Memory B cell (primary cell): ENCODE results near the gene TTL.

Experiments used
- ATAC-seq: fragments of 150-1000 bp; cut with Tn5 transposase; 2 replicates; pipeline ENCODE4 v1.10.0; 2021; ENCODE audit warnings: low read depth, mild to moderate bottlenecking, moderate library complexity
- DNase-seq, 2 donors: peaks; one replicate each; pipeline ENCODE4 v3.0.0; 2022; ENCODE audit warnings: low spot score in 2 of 2
- H3K27ac Mint-ChIP-seq: one replicate; pipeline ENCODE4 v1.8.0; 2022; ENCODE audit warnings: mild to moderate bottlenecking, moderate library complexity, mixed read lengths
- H3K27me3 Mint-ChIP-seq: one replicate; pipeline ENCODE4 v1.8.0; 2022; ENCODE audit warnings: mixed read lengths
- H3K36me3 Mint-ChIP-seq: one replicate; pipeline ENCODE4 v1.8.0; 2022; ENCODE audit warnings: mild to moderate bottlenecking, mixed read lengths
- H3K4me1 Mint-ChIP-seq: one replicate; pipeline ENCODE4 v1.8.0; 2022; ENCODE audit warnings: mixed read lengths
- H3K4me3 Mint-ChIP-seq: one replicate; pipeline ENCODE4 v1.8.0; 2022; ENCODE audit warnings: mild to moderate bottlenecking, moderate library complexity, mixed read lengths
- H3K9me3 Mint-ChIP-seq: one replicate; pipeline ENCODE4 v1.8.0; 2022; ENCODE audit warnings: mixed read lengths

Gene TTL

GRCh38 chr2:112454586-112454985 is 27.4 kb upstream of the TTL start:
- H3K4me3 Mint-ChIP-seq, result no peak overlapping the region
- H3K27ac Mint-ChIP-seq, result no peak overlapping the region
- peaks cover 5% of the 10 kb centered on the region for H3K27me3 Mint-ChIP-seq
- no peak for ATAC-seq
- DNase-seq, result no peak
- H3K36me3 Mint-ChIP-seq, result no peaks in the 10 kb centered on the region
- H3K4me1 Mint-ChIP-seq, result no peaks in the 10 kb centered on the region
- H3K9me3 Mint-ChIP-seq, result no peaks in the 10 kb centered on the region

GRCh38 chr2:112459372-112459771 is 22.6 kb upstream of the TTL start:
- no peaks in the 10 kb centered on the region for H3K4me1 Mint-ChIP-seq
- no peaks in the 10 kb centered on the region for H3K36me3 Mint-ChIP-seq
- H3K4me3 Mint-ChIP-seq, result no peak overlapping the region
- no peak overlapping the region for H3K27ac Mint-ChIP-seq
- H3K9me3 Mint-ChIP-seq, result no peaks in the 10 kb centered on the region
- peaks cover 12% of the 10 kb centered on the region for H3K27me3 Mint-ChIP-seq
- DNase-seq, result no peak
- no peak for ATAC-seq

GRCh38 chr2:112462178-112462577 is 19.8 kb upstream of the TTL start:
- no peak overlapping the region for H3K27ac Mint-ChIP-seq
- H3K4me1 Mint-ChIP-seq, result no peaks in the 10 kb centered on the region
- H3K27me3 Mint-ChIP-seq, result peaks cover 8% of the 10 kb centered on the region
- no peak overlapping the region for H3K4me3 Mint-ChIP-seq
- no peak for DNase-seq
- H3K36me3 Mint-ChIP-seq, result no peaks in the 10 kb centered on the region
- no peak for ATAC-seq
- H3K9me3 Mint-ChIP-seq, result no peaks in the 10 kb centered on the region

GRCh38 chr2:112463256-112463655 is 18.7 kb upstream of the TTL start:
- Mint-ChIP-seq H3K9me3 (no peaks in the 10 kb centered on the region), H3K27ac (no peak overlapping the region), H3K27me3 (peaks cover 7% of the 10 kb centered on the region), H3K4me3 (no peak overlapping the region), H3K36me3 (no peaks in the 10 kb centered on the region), H3K4me1 (no peaks in the 10 kb centered on the region)
- ATAC-seq (no peak), DNase-seq (no peak)

- peaks cover 5% of the 10 kb centered on the region for H3K27me3 Mint-ChIP-seq
- H3K4me3 Mint-ChIP-seq, result no peak overlapping the region
- DNase-seq (no peak), ATAC-seq (no peak)
- no peak overlapping the region for H3K27ac Mint-ChIP-seq
- no peaks in the 10 kb centered on the region for H3K36me3 Mint-ChIP-seq
- peaks cover 2% of the 10 kb centered on the region for H3K9me3 Mint-ChIP-seq
- no peaks in the 10 kb centered on the region for H3K4me1 Mint-ChIP-seq
Measured at GRCh38 chr2:112465382-112465781, 16.6 kb upstream of the TTL start.

GRCh38 chr2:112472547-112473263 is 9.3 kb upstream of the TTL start:
- peaks cover 2% of the 10 kb centered on the region for H3K9me3 Mint-ChIP-seq
- no peaks in the 10 kb centered on the region for H3K36me3 Mint-ChIP-seq
- H3K4me1 Mint-ChIP-seq, result no peaks in the 10 kb centered on the region
- no peak overlapping the region for H3K4me3 Mint-ChIP-seq
- no peaks in the 10 kb centered on the region for H3K27me3 Mint-ChIP-seq
- H3K27ac Mint-ChIP-seq, result no peak overlapping the region
- ATAC-seq (no peak), DNase-seq (no peak)

GRCh38 chr2:112474844-112475486 is 7.0 kb upstream of the TTL start:
- no peak for ATAC-seq
- Mint-ChIP-seq H3K4me3 (no peak overlapping the region), H3K4me1 (no peaks in the 10 kb centered on the region), H3K9me3 (no peaks in the 10 kb centered on the region), H3K36me3 (no peaks in the 10 kb centered on the region), H3K27me3 (no peaks in the 10 kb centered on the region), H3K27ac (no peak overlapping the region)
- no peak for DNase-seq

- Mint-ChIP-seq H3K27ac (no peak overlapping the region), H3K4me3 (no peak overlapping the region), H3K4me1 (peaks cover 5% of the 10 kb centered on the region), H3K36me3 (no peaks in the 10 kb centered on the region), H3K9me3 (no peaks in the 10 kb centered on the region), H3K27me3 (no peaks in the 10 kb centered on the region)
- ATAC-seq (no peak), DNase-seq (no peak)
Measured at GRCh38 chr2:112476434-112476833, 5.5 kb upstream of the TTL start.

- H3K4me3 Mint-ChIP-seq, result peak overlapping the region; percentile 94
- no peaks in the 10 kb centered on the region for H3K9me3 Mint-ChIP-seq
- ATAC-seq (peak; percentile 29), DNase-seq (peak in 1 of 2 donors; percentile 18)
- H3K4me1 Mint-ChIP-seq, result peaks cover 18% of the 10 kb centered on the region
- peak overlapping the region; percentile 87 for H3K27ac Mint-ChIP-seq
- no peaks in the 10 kb centered on the region for H3K27me3 Mint-ChIP-seq
- H3K36me3 Mint-ChIP-seq, result no peaks in the 10 kb centered on the region
Measured at GRCh38 chr2:112480530-112481049, 1.4 kb upstream of the TTL start.

GRCh38 chr2:112481050-112481527 is 867 bp upstream of the TTL start:
- no peaks in the 10 kb centered on the region for H3K36me3 Mint-ChIP-seq
- H3K9me3 Mint-ChIP-seq, result no peaks in the 10 kb centered on the region
- peak overlapping the region; percentile 94 for H3K4me3 Mint-ChIP-seq
- ATAC-seq (peak; percentile 69), DNase-seq (peak; percentile 72 to 75)
- H3K4me1 Mint-ChIP-seq, result peaks cover 18% of the 10 kb centered on the region
- H3K27me3 Mint-ChIP-seq, result no peaks in the 10 kb centered on the region
- H3K27ac Mint-ChIP-seq, result peak overlapping the region; percentile 87

- Mint-ChIP-seq H3K36me3 (no peaks in the 10 kb centered on the region), H3K27ac (peak overlapping the region; percentile 86), H3K4me3 (peak overlapping the region; percentile 97), H3K27me3 (no peaks in the 10 kb centered on the region), H3K9me3 (no peaks in the 10 kb centered on the region), H3K4me1 (peaks cover 22% of the 10 kb centered on the region)
- DNase-seq (peak; percentile 16 to 43), ATAC-seq (peak; percentile 14)
Measured at GRCh38 chr2:112482309-112483041, 519 bp downstream of the TTL start.

GRCh38 chr2:112483042-112483473 is 1.1 kb downstream of the TTL start:
- Mint-ChIP-seq H3K36me3 (no peaks in the 10 kb centered on the region), H3K9me3 (no peaks in the 10 kb centered on the region), H3K4me3 (peak overlapping the region; percentile 97), H3K27me3 (no peaks in the 10 kb centered on the region), H3K27ac (no peak overlapping the region), H3K4me1 (peaks cover 22% of the 10 kb centered on the region)
- ATAC-seq (no peak), DNase-seq (no peak)

- H3K4me1 Mint-ChIP-seq, result peaks cover 22% of the 10 kb centered on the region
- no peaks in the 10 kb centered on the region for H3K9me3 Mint-ChIP-seq
- H3K27ac Mint-ChIP-seq, result no peak overlapping the region
- no peak overlapping the region for H3K4me3 Mint-ChIP-seq
- DNase-seq (no peak), ATAC-seq (no peak)
- H3K36me3 Mint-ChIP-seq, result no peaks in the 10 kb centered on the region
- H3K27me3 Mint-ChIP-seq, result no peaks in the 10 kb centered on the region
Measured at GRCh38 chr2:112483831-112484230, 1.9 kb downstream of the TTL start.

- H3K4me3 Mint-ChIP-seq, result no peak overlapping the region
- no peaks in the 10 kb centered on the region for H3K9me3 Mint-ChIP-seq
- no peak overlapping the region for H3K27ac Mint-ChIP-seq
- ATAC-seq, result no peak
- H3K27me3 Mint-ChIP-seq, result no peaks in the 10 kb centered on the region
- H3K4me1 Mint-ChIP-seq, result peaks cover 17% of the 10 kb centered on the region
- no peaks in the 10 kb centered on the region for H3K36me3 Mint-ChIP-seq
- DNase-seq, result no peak
Measured at GRCh38 chr2:112485849-112486248, 3.9 kb downstream of the TTL start.
